ENCODE measurements around the gene RASL10A.

Gene RASL10A

GRCh38 chr22:29269731-29270474 lies 45.6 kb downstream of the RASL10A start:
- H3K4me1 ChIP-seq = peaks cover 53 to 68% (median 59%) of the 10 kb centered on the region in 10 experiments
- H3K4me3 ChIP-seq = peak overlapping the region; percentile 88 to 98 (median 95)
- TF ChIP-seq Cebpa-rat (IDR thresholded peaks at IDR 0.05) = no peak
- H3K36me3 ChIP-seq = peaks cover 52 to 79% (median 70%) of the 10 kb centered on the region in 11 experiments
- H3K9me3 ChIP-seq (replicated peaks in 1 of 11) = no peaks in the 10 kb centered on the region
- H3K27ac ChIP-seq = peak overlapping the region in 10 of 11 experiments; percentile 99 to 100 (median 100); a peak in 20 of 22 replicates
- no peaks in the 10 kb centered on the region for H3K27me3 ChIP-seq
- H3K4me2 ChIP-seq = peak overlapping the region; percentile 80 to 100 (median 97)
- peaks cover 63 to 71% (median 66%) of the 10 kb centered on the region in 11 experiments for H4K20me1 ChIP-seq
- H3K9ac ChIP-seq = peak overlapping the region; percentile 98 to 100 (median 100)

- H3K4me1 ChIP-seq = peaks cover 59 to 70% (median 62%) of the 10 kb centered on the region in 10 experiments
- peak overlapping the region; percentile 88 to 98 (median 95) for H3K4me3 ChIP-seq
- H3K4me2 ChIP-seq = peak overlapping the region; percentile 80 to 100 (median 97)
- no peaks in the 10 kb centered on the region for H3K9me3 ChIP-seq (replicated peaks in 1 of 11)
- H3K27ac ChIP-seq = peak overlapping the region; percentile 99 to 100 (median 100)
- TF ChIP-seq Cebpa-rat (IDR thresholded peaks at IDR 0.05) = no peak
- H4K20me1 ChIP-seq = peaks cover 58 to 66% (median 60%) of the 10 kb centered on the region in 11 experiments
- no peaks in the 10 kb centered on the region for H3K27me3 ChIP-seq
- peaks cover 51 to 78% (median 68%) of the 10 kb centered on the region in 11 experiments for H3K36me3 ChIP-seq
- peak overlapping the region; percentile 98 to 100 (median 100) for H3K9ac ChIP-seq
Observed at GRCh38 chr22:29269230-29269604, 46.3 kb downstream of the RASL10A start.

- Histone ChIP-seq H3K4me3 (peak overlapping the region; percentile 88 to 98 (median 95)), H4K20me1 (peaks cover 53 to 66% (median 60%) of the 10 kb centered on the region in 11 experiments), H3K4me1 (peaks cover 62 to 74% (median 65%) of the 10 kb centered on the region in 10 experiments), H3K9ac (peak overlapping the region; percentile 98 to 100 (median 100)), H3K4me2 (peak overlapping the region; percentile 80 to 100 (median 97)), H3K36me3 (peaks cover 51 to 75% (median 66%) of the 10 kb centered on the region in 11 experiments), H3K9me3 (replicated peaks in 1 of 11) (no peaks in the 10 kb centered on the region), H3K27me3 (no peaks in the 10 kb centered on the region), H3K27ac (peak overlapping the region; percentile 99 to 100 (median 100))
- TF ChIP-seq Cebpa-rat (IDR thresholded peaks at IDR 0.05) = no peak
Observed at GRCh38 chr22:29268511-29269229, 46.8 kb downstream of the RASL10A start.

GRCh38 chr22:29267858-29268510 lies 47.5 kb downstream of the RASL10A start, which contains the start of the genes EWSR1 and RHBDD3:
Gene EWSR1 (plus strand): TSS chr22:29268268. CDS start chr22:29268337, 69 bp downstream.
Gene RHBDD3 (minus strand): TSS chr22:29267981. CDS start chr22:29265626, 2,355 bp downstream.
- H3K4me2 ChIP-seq = peak within 1 kb of the TSS; percentile 94 to 100 (median 97)
- TF ChIP-seq Cebpa-rat (IDR thresholded peaks at IDR 0.05) = no peak
- peak within 1 kb of the TSS; percentile 88 to 98 (median 95) for H3K4me3 ChIP-seq
- no peaks in the 10 kb centered on the region for H3K9me3 ChIP-seq (replicated peaks in 1 of 11)
- peak within 1 kb of the TSS; percentile 99 to 100 (median 100) for H3K27ac ChIP-seq
- H3K9ac ChIP-seq = peak within 1 kb of the TSS; percentile 98 to 100 (median 100)
- H3K36me3 ChIP-seq = peaks cover 45 to 70% (median 61%) of the 10 kb centered on the region in 11 experiments
- peaks cover 46 to 63% (median 58%) of the 10 kb centered on the region in 11 experiments for H4K20me1 ChIP-seq
- H3K4me1 ChIP-seq = peaks cover 57 to 76% (median 70%) of the 10 kb centered on the region in 10 experiments
- H3K27me3 ChIP-seq = no peaks in the 10 kb centered on the region

- peak overlapping the region; percentile 98 to 100 (median 100) for H3K9ac ChIP-seq
- H3K9me3 ChIP-seq (replicated peaks in 1 of 11) = no peaks in the 10 kb centered on the region
- peak overlapping the region; percentile 88 to 98 (median 95) for H3K4me3 ChIP-seq
- H3K27me3 ChIP-seq = no peaks in the 10 kb centered on the region
- peaks cover 40 to 64% (median 55%) of the 10 kb centered on the region in 11 experiments for H3K36me3 ChIP-seq
- H3K27ac ChIP-seq = peak overlapping the region; percentile 99 to 100 (median 100)
- no peak for TF ChIP-seq Cebpa-rat (IDR thresholded peaks at IDR 0.05)
- peak overlapping the region; percentile 94 to 99 (median 97) for H3K4me2 ChIP-seq
- peaks cover 41 to 63% (median 57%) of the 10 kb centered on the region in 11 experiments for H4K20me1 ChIP-seq
- peaks cover 52 to 76% (median 68%) of the 10 kb centered on the region in 10 experiments for H3K4me1 ChIP-seq
Observed at GRCh38 chr22:29267462-29267857, 48.0 kb downstream of the RASL10A start.

GRCh38 chr22:29266564-29267461 lies 48.7 kb downstream of the RASL10A start:
- Histone ChIP-seq H3K9ac (peak overlapping the region; percentile 98 to 100 (median 100)), H3K4me2 (peak overlapping the region; percentile 94 to 99 (median 97)), H3K27ac (peak overlapping the region; percentile 99 to 100 (median 100)), H3K27me3 (no peaks in the 10 kb centered on the region), H3K4me3 (peak overlapping the region; percentile 88 to 98 (median 95)), H3K36me3 (peaks cover 34 to 58% (median 49%) of the 10 kb centered on the region in 11 experiments), H4K20me1 (peaks cover 34 to 59% (median 50%) of the 10 kb centered on the region in 11 experiments), H3K9me3 (replicated peaks in 1 of 11) (no peaks in the 10 kb centered on the region), H3K4me1 (peaks cover 46 to 70% (median 62%) of the 10 kb centered on the region in 10 experiments)
- TF ChIP-seq Cebpa-rat (IDR thresholded peaks at IDR 0.05) = no peak

GRCh38 chr22:29265929-29266328 lies 49.6 kb downstream of the RASL10A start:
- Histone ChIP-seq H3K9me3 (replicated peaks in 1 of 11) (no peaks in the 10 kb centered on the region), H3K4me2 (peak overlapping the region; percentile 94 to 99 (median 97)), H3K27ac (peak overlapping the region in 1 of 11 experiments; percentile 100; a peak in 1 of 22 replicates), H3K4me3 (peak overlapping the region in 3 of 10 experiments; percentile 88 to 93 (median 92); a peak in 4 of 20 replicates), H4K20me1 (peaks cover 26 to 59% (median 45%) of the 10 kb centered on the region in 11 experiments), H3K4me1 (peaks cover 37 to 61% (median 53%) of the 10 kb centered on the region in 10 experiments), H3K27me3 (no peaks in the 10 kb centered on the region), H3K9ac (peak overlapping the region in 6 of 11 experiments; percentile 99 to 100 (median 100); a peak in 9 of 22 replicates), H3K36me3 (peaks cover 25 to 49% (median 40%) of the 10 kb centered on the region in 11 experiments)
- no peak for TF ChIP-seq Cebpa-rat (IDR thresholded peaks at IDR 0.05)

Data from BLaER1 treated with 17β-estradiol and CSF1 and Interleukin-3, amounts not matched to agents 10 nM and 100 nM (cell line).